Measurements from ENCODE around the gene ITGAL. TPM values are rescaled to one million over a fixed set of nuclear protein-coding genes. Genes with fewer than 3 reads are reported as not detected.

The ITGAL gene
- total and polyA plus RNA-seq, 2 of the 13 experiments (the other 11 are each of a cell fraction or from before 2014, with no cell fraction given): 0.86 to 1.2 TPM

- TF ChIP-seq ZNF160 (CRISPR knock-in tag; IDR thresholded peaks at IDR 0.05) (no peak), CAMTA2 (CRISPR knock-in tag; IDR thresholded peaks at IDR 0.05; ENCODE audit: borderline replicate concordance) (0 out of 2 replicates have a peak, but pooled peaks have one; percentile 19), MLLT10 (CRISPR knock-in tag; IDR thresholded peaks at IDR 0.05) (no peak), ZEB1 (IDR thresholded peaks at IDR 0.05; ENCODE audit: insufficient replicate concordance, low read depth) (no peak), MIXL1 (CRISPR knock-in tag; IDR thresholded peaks at IDR 0.05) (peak; percentile 53; the same call in 1 of the 2 replicates), KDM5A (IDR thresholded peaks at IDR 0.05; ENCODE audit: borderline replicate concordance, low read length) (peak; percentile 88; the same call in 1 of the 2 replicates), ZKSCAN1 (IDR thresholded peaks at IDR 0.05; ENCODE audit: low read length) (0 out of 2 replicates have a peak, but pooled peaks have one; percentile 8), SIX4 (CRISPR knock-in tag; IDR thresholded peaks at IDR 0.05) (peak; percentile 19; the same call in 1 of the 2 replicates), TFDP1 (CRISPR knock-in tag; IDR thresholded peaks at IDR 0.05; ENCODE audit: borderline replicate concordance) (peak; percentile 11; the same call in 1 of the 2 replicates), DDIT3 (CRISPR knock-in tag; IDR thresholded peaks at IDR 0.05) (no peak), ZNF619 (CRISPR knock-in tag; IDR thresholded peaks at IDR 0.05) (no peak), HCFC1 (IDR thresholded peaks at IDR 0.05; ENCODE audit: low read depth, low read length) (peak; percentile 76), ZNF331 (CRISPR knock-in tag; IDR thresholded peaks at IDR 0.05) (no peak; the same call in 1 of the 2 replicates), ZNF749 (CRISPR knock-in tag; IDR thresholded peaks at IDR 0.05; ENCODE audit: borderline replicate concordance) (no peak), ZSCAN12 (CRISPR knock-in tag; IDR thresholded peaks at IDR 0.05) (no peak; the same call in 1 of the 2 replicates), HMG20B (CRISPR knock-in tag; conservative IDR thresholded peaks at IDR 0.05) (0 out of 2 replicates have a peak, but pooled peaks have one; percentile 20), RCOR2 (CRISPR knock-in tag; IDR thresholded peaks at IDR 0.05) (no peak), KLF12 (CRISPR knock-in tag; IDR thresholded peaks at IDR 0.05; ENCODE audit: borderline replicate concordance) (peak; percentile 21; the same call in 1 of the 2 replicates), ZNF441 (CRISPR knock-in tag; IDR thresholded peaks at IDR 0.05; ENCODE audit: borderline replicate concordance) (no peak; the same call in 1 of the 2 replicates), FOXO4 (CRISPR knock-in tag; conservative IDR thresholded peaks at IDR 0.05) (no peak), PHF20 (CRISPR knock-in tag; IDR thresholded peaks at IDR 0.05) (peak; percentile 39), PATZ1 (CRISPR knock-in tag; IDR thresholded peaks at IDR 0.05) (peak; percentile 78), ZNF264 (CRISPR knock-in tag; IDR thresholded peaks at IDR 0.05) (no peak; the same call in 1 of the 2 replicates), RFX5 (IDR thresholded peaks at IDR 0.05; ENCODE audit: low read depth, low read length) (peak; percentile 42; the same call in 1 of the 2 replicates)
Observed at GRCh38 chr16:30526823-30527634, 54.5 kb downstream of the ITGAL start (continued).
